Stimulated activated memory B cell treated with anti-CD40 and anti-IgM and Interleukin-4, amounts not matched to agents 10 μg/mL and 1 μg/mL and 100 μg/mL, for 72 hours (primary cell): Measurements from ENCODE around the gene ABHD17C.
"Not testable (repeated sequence)": the region's sequence is repeated elsewhere in the genome, so short reads cannot be mapped to it uniquely, and the experiment has no call there.

ENCODE experiments used
- ATAC-seq: fragments of 150-1000 bp; cut with Tn5 transposase; 2 replicates; pipeline ENCODE4 v1.10.0; 2021
- H3K27ac Mint-ChIP-seq: one replicate; pipeline ENCODE4 v1.8.0; 2022; ENCODE audit warnings: mild to moderate bottlenecking, mixed read lengths
- H3K27me3 Mint-ChIP-seq: one replicate; pipeline ENCODE4 v1.8.0; 2022; ENCODE audit warnings: mixed read lengths
- H3K36me3 Mint-ChIP-seq: one replicate; pipeline ENCODE4 v1.8.0; 2022; ENCODE audit warnings: mixed read lengths
- H3K4me1 Mint-ChIP-seq: one replicate; pipeline ENCODE4 v1.8.0; 2022; ENCODE audit warnings: mixed read lengths
- H3K4me3 Mint-ChIP-seq: one replicate; pipeline ENCODE4 v1.8.0; 2022; ENCODE audit warnings: mild to moderate bottlenecking, moderate library complexity, mixed read lengths
- H3K9me3 Mint-ChIP-seq: one replicate; pipeline ENCODE4 v1.8.0; 2022; ENCODE audit warnings: mixed read lengths

The ABHD17C gene

DNA sequence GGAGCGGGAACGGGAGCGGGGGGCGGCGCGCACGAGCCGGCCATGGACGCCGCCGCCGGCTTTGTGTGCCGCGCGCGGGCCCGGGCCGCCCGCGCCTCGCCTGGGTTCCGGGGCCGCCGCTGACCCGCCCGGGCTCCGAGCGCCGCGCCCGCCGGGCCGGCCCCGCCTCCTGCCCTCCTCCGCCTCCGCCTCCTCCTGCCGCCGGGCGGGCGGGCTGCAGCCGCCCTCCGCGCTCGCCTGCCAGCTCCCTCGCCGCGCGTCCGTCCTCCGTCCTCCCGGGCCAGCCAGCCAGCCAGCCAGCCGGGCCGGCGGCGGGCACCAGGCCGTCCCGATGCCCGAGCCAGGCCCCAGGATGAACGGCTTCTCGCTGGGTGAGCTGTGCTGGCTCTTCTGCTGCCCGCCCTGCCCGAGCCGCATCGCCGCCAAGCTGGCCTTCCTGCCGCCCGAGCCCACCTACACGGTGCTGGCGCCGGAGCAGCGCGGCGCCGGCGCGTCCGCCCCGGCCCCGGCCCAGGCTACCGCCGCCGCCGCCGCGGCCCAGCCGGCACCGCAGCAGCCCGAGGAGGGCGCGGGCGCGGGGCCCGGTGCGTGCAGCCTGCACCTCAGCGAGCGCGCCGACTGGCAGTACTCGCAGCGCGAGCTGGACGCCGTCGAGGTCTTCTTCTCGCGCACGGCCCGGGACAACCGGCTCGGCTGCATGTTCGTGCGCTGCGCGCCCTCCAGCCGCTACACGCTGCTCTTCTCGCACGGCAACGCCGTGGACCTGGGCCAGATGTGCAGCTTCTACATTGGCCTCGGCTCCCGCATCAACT is at the start of gene ABHD17C:
ABHD17C (plus strand) TSS at position 212 of the 812 bp plus-strand sequence; CDS start at position 332, 120 bp downstream.
- no peaks in the 10 kb centered on the region for H3K36me3 Mint-ChIP-seq
- H3K9me3 Mint-ChIP-seq, result no peaks in the 10 kb centered on the region
- peaks cover 23% of the 10 kb centered on the region for H3K4me1 Mint-ChIP-seq
- no peaks in the 10 kb centered on the region for H3K27me3 Mint-ChIP-seq
- peak within 1 kb of the TSS; percentile 74 for H3K27ac Mint-ChIP-seq
- H3K4me3 Mint-ChIP-seq, result peak within 1 kb of the TSS; percentile 89
- peak; percentile 89 for ATAC-seq

- Mint-ChIP-seq H3K4me1 (no peaks in the 10 kb centered on the region), H3K4me3 (no peak overlapping the region), H3K9me3 (peaks cover 6% of the 10 kb centered on the region), H3K27me3 (no peaks in the 10 kb centered on the region), H3K36me3 (no peaks in the 10 kb centered on the region), H3K27ac (no peak overlapping the region)
- ATAC-seq, result no peak
Observed at GRCh38 chr15:80645494-80646065, 49.5 kb upstream of the ABHD17C start.

DNA sequence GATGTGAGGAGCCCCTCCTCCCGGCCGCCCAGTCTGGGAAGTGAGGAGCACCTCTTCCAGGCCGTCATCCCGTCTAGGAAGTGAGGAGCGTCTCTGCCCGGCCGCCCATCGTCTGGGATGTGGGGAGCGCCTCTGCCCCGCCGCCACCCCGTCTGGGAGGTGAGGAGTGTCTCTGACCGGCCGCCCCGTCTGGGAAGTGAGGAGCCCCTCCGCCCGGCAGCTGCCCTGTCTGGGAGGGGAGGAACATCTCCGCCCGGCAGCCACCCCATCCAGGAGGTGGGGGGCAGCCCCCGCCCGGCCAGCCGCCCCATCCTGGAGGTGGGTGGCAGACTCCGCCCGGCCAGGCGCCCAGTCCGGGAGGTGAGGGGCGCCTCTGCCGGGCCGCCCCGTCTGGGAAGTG is 47.7 kb upstream of the ABHD17C start:
- H3K27me3 Mint-ChIP-seq, H3K4me3 Mint-ChIP-seq, H3K4me1 Mint-ChIP-seq, ATAC-seq, H3K27ac Mint-ChIP-seq, H3K36me3 Mint-ChIP-seq, H3K9me3 Mint-ChIP-seq: not testable (repeated sequence)

DNA sequence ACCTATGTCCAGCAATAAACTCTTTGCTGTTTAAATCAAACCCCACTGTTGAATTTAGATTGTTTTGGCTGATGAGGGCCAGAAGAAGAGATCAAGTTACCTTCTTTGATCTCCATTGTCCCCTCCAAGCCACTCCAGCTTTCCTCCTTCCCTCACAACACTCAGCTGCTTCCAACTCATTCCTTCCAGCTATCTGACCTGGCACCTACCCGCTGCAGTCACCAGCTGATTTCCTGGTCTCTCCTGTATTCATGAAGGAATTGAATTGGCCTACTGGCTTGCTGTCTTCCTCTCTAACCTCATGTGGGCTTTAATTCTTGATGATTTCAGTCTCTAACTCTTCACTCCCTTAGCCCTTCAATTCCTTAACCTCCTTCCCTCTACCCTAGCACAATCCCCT is 40.8 kb upstream of the ABHD17C start:
- H3K4me3 Mint-ChIP-seq, result no peak overlapping the region
- H3K4me1 Mint-ChIP-seq, result no peaks in the 10 kb centered on the region
- no peaks in the 10 kb centered on the region for H3K36me3 Mint-ChIP-seq
- peaks cover 10% of the 10 kb centered on the region for H3K27me3 Mint-ChIP-seq
- no peak for ATAC-seq
- peaks cover 17% of the 10 kb centered on the region for H3K9me3 Mint-ChIP-seq
- H3K27ac Mint-ChIP-seq, result no peak overlapping the region

- no peak for ATAC-seq
- peaks cover 7% of the 10 kb centered on the region for H3K9me3 Mint-ChIP-seq
Observed at GRCh38 chr15:80659375-80659774, 35.7 kb upstream of the ABHD17C start.

DNA sequence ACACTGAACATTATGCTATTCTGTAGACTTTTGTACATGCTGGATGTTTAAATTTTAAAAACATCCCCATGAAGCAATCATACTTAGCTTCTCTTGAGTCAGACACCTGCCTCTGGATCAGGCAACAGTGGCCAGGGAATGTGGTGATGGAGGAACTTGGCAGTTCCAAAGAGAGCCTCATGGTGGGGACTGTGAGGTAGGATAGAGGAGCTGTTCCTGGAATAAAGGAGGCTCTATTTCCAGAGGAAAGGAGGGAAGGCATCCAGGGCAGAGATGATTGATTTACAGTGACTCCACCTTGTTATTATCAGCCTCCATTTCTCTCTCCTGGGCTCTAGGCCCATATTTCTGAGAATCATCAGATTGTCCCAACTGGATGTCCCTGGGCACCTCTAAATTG is 35.0 kb upstream of the ABHD17C start:
- H3K27ac Mint-ChIP-seq, result no peak overlapping the region
- peaks cover 35% of the 10 kb centered on the region for H3K27me3 Mint-ChIP-seq
- H3K4me1 Mint-ChIP-seq, result peaks cover 8% of the 10 kb centered on the region
- H3K9me3 Mint-ChIP-seq, result peaks cover 3% of the 10 kb centered on the region
- ATAC-seq, result no peak
- H3K36me3 Mint-ChIP-seq, result no peaks in the 10 kb centered on the region
- no peak overlapping the region for H3K4me3 Mint-ChIP-seq

More at GRCh38 chr15:80659375-80659774, 35.7 kb upstream of the ABHD17C start:
- Mint-ChIP-seq H3K4me1 (peaks cover 8% of the 10 kb centered on the region), H3K36me3 (no peaks in the 10 kb centered on the region), H3K27me3 (peaks cover 35% of the 10 kb centered on the region), H3K4me3 (no peak overlapping the region), H3K27ac (no peak overlapping the region)

DNA sequence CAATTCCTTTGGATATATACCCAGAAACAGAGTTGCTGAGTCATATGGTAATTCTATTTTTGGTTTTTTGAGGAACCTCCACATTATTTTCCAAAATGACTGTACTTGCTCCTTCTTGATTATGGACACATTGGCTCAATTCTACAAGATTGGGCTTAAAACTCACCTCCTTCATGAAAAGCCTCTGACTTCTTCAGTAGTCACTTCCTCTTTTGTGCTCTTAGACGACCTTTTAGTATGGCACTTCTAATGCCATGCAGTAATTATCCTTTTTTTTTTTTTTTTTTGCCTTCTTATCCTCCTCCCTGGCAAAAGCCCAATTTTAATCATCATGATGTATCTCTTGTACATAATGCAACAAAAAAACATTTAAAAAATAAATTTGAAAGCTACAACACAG is 33.0 kb upstream of the ABHD17C start:
- Mint-ChIP-seq H3K4me3 (no peak overlapping the region), H3K4me1 (peaks cover 8% of the 10 kb centered on the region), H3K27me3 (peaks cover 46% of the 10 kb centered on the region), H3K27ac (no peak overlapping the region), H3K9me3 (no peaks in the 10 kb centered on the region), H3K36me3 (no peaks in the 10 kb centered on the region)
- no peak for ATAC-seq

DNA sequence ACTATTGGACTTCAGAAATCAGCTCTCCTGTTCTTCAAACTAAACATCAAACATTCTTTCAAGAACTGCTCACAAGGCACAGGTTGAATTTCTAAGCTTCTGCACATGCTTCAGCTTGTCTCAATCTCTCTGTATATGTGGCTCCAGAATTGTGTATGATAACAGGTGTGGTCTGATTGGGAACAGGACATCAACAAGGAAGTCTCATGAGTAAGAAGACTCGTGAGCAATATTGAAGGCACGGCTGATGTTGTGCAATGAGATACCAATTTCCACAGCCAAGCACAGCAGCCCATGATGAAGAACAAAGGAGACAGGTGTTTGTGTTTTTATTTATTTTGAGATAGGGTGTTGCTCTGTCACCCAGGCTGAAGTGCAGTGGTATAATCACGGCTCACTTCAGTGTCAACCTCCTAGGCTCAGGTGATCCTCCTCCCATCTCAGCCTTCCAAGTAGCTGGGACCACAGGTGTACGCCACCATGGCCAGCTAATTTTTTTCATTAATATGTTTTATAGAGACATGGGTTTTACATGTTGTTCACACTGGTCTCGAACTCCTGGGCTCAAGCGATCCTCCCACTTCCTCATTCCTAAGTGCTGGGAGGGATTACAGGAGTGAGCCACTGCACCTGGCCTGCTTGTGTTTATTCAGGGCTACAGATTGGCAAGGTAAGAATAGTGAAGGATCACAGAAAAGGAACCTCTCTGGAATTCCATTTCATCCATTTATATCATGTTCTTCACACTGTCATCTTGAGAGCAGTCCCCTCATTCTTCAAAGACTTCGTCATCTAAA is 32.2 kb upstream of the ABHD17C start:
- Mint-ChIP-seq H3K27me3 (peaks cover 46% of the 10 kb centered on the region), H3K9me3 (no peaks in the 10 kb centered on the region), H3K4me3 (no peak overlapping the region), H3K4me1 (peaks cover 8% of the 10 kb centered on the region), H3K27ac (no peak overlapping the region), H3K36me3 (no peaks in the 10 kb centered on the region)
- ATAC-seq, result no peak

- H3K27ac Mint-ChIP-seq, result no peak overlapping the region
- no peak for ATAC-seq
- H3K4me1 Mint-ChIP-seq, result peaks cover 8% of the 10 kb centered on the region
- no peak overlapping the region for H3K4me3 Mint-ChIP-seq
- H3K36me3 Mint-ChIP-seq, result no peaks in the 10 kb centered on the region
- peaks cover 44% of the 10 kb centered on the region for H3K27me3 Mint-ChIP-seq
- no peaks in the 10 kb centered on the region for H3K9me3 Mint-ChIP-seq
Observed at GRCh38 chr15:80665151-80665550, 30.0 kb upstream of the ABHD17C start.

- Mint-ChIP-seq H3K4me1 (no peaks in the 10 kb centered on the region), H3K27ac (no peak overlapping the region), H3K36me3 (no peaks in the 10 kb centered on the region), H3K27me3 (peaks cover 25% of the 10 kb centered on the region), H3K4me3 (no peak overlapping the region), H3K9me3 (no peaks in the 10 kb centered on the region)
- no peak for ATAC-seq
Observed at GRCh38 chr15:80667936-80668335, 27.2 kb upstream of the ABHD17C start.

- H3K4me3 Mint-ChIP-seq, result no peak overlapping the region
- no peak for ATAC-seq
Observed at GRCh38 chr15:80668546-80669236, 26.4 kb upstream of the ABHD17C start.

GRCh38 chr15:80669663-80670273 is 25.3 kb upstream of the ABHD17C start:
- Mint-ChIP-seq H3K36me3 (no peaks in the 10 kb centered on the region), H3K9me3 (no peaks in the 10 kb centered on the region), H3K27ac (no peak overlapping the region), H3K4me1 (no peaks in the 10 kb centered on the region), H3K4me3 (no peak overlapping the region), H3K27me3 (peaks cover 16% of the 10 kb centered on the region)
- ATAC-seq, result peak; percentile 16

More at GRCh38 chr15:80668546-80669236, 26.4 kb upstream of the ABHD17C start:
- Mint-ChIP-seq H3K36me3 (no peaks in the 10 kb centered on the region), H3K9me3 (no peaks in the 10 kb centered on the region), H3K27me3 (peaks cover 25% of the 10 kb centered on the region), H3K4me1 (no peaks in the 10 kb centered on the region), H3K27ac (no peak overlapping the region)

- Mint-ChIP-seq H3K4me3 (no peak overlapping the region), H3K4me1 (no peaks in the 10 kb centered on the region)
- ATAC-seq, result no peak
Observed at GRCh38 chr15:80673561-80674244, 21.4 kb upstream of the ABHD17C start.

DNA sequence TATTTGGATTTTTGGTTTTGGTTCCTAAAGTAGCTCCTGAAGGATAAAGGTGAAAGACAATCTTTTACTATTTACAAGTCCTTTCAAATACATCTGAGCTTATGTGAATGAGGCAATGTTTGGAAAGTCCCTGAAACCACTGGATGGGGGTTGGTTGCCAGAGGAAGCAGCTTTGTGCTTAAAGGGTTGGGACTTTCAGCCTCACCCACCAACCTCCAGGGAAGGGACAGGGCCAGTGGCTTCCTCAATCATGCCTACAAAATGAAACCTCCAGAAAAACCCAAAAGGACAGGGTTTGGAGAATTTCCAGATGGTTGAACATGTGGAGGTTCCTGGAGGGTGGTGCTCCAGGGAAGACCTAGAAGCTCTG is 20.9 kb upstream of the ABHD17C start:
- no peak overlapping the region for H3K4me3 Mint-ChIP-seq
- peaks cover 10% of the 10 kb centered on the region for H3K27me3 Mint-ChIP-seq
- no peak overlapping the region for H3K27ac Mint-ChIP-seq
- ATAC-seq, result no peak
- H3K4me1 Mint-ChIP-seq, result no peaks in the 10 kb centered on the region
- H3K9me3 Mint-ChIP-seq, result no peaks in the 10 kb centered on the region
- no peaks in the 10 kb centered on the region for H3K36me3 Mint-ChIP-seq

More at GRCh38 chr15:80673561-80674244, 21.4 kb upstream of the ABHD17C start:
- Mint-ChIP-seq H3K9me3 (no peaks in the 10 kb centered on the region), H3K27me3 (peaks cover 10% of the 10 kb centered on the region), H3K27ac (no peak overlapping the region), H3K36me3 (no peaks in the 10 kb centered on the region)
